HepG2 (cell line): ENCODE data around the gene RAP1GAP2. TPM values are rescaled to one million over a fixed set of nuclear protein-coding genes. Genes with fewer than 3 reads are reported as not detected.

Experiments used
- ATAC-seq: fragments of 200-7000 bp; cut with Tn5 transposase; 3 replicates; pipeline ENCODE4 v1.9.1; 2020; ENCODE audit warnings: mild to moderate bottlenecking, moderate library complexity
- BruUV-seq: library from RNA; stranded (reverse); fragments of 400-500 nt; replicated peaks from 2 replicates; lab custom pipeline; 2021; lab: Mats Ljungman, UMichigan
- CTCF ChIA-PET: fragments of 300-600 bp; formaldehyde crosslinking; extraction: SDS; loops from one replicate; lab custom pipeline; 2021; ENCODE audit warnings: low total read pairs, inconsistent platforms, low intra/inter-chr PET ratio; lab: Yijun Ruan, JAX
- POLR2A ChIA-PET: fragments of 350-600 bp; sonication (Branson Sonifier 250); formaldehyde crosslinking; loops from one replicate; lab custom pipeline; 2020; ENCODE audit warnings: antibody characterized with exemption, inconsistent platforms; lab: Yijun Ruan, JAX
- DNase-seq: peaks from one replicate; pipeline ENCODE4 v3.0.0-alpha.2; 2015; ENCODE audit warnings: low spot score
- FAIRE-seq: peaks from 3 replicates; lab custom pipeline; 2011; peaks lifted over from hg19 to GRCh38; lab: Jason Lieb, UNC
- H2AFZ ChIP-seq: one replicate; pipeline ENCODE4 v1.6.1; 2011; ENCODE audit warnings: low read length, inconsistent platforms
- H3K27ac ChIP-seq: fragments of 300-600 bp; 3 replicates; pipeline ENCODE4 v1.8.0; 2011; ENCODE audit warnings: mixed run types, mild to moderate bottlenecking, mixed read lengths, low read length, inconsistent platforms; ENCODE audit not compliant: insufficient read depth; ENCODE audit errors: extremely low read length
- H3K27me3 ChIP-seq, 2 experiments: fragments of 200-600 bp in 1 of 2; 2 replicates in 1 of 2; 3 replicates in 1 of 2; pipeline versions ENCODE4 v1.6.0 to v1.8.0; 2011; ENCODE audit warnings: low read length in 2 of 2, mild to moderate bottlenecking in 2 of 2, moderate library complexity in 2 of 2, inconsistent platforms in 1 of 2; ENCODE audit not compliant: insufficient read depth in 2 of 2, control insufficient read depth in 1 of 2
- H3K36me3 ChIP-seq, 2 experiments: fragments of 200-600 bp in 1 of 2; replicated peaks in 1 of 2; 2 replicates in 1 of 2; 3 replicates in 1 of 2; pipeline versions ENCODE4 v1.5.1 to v1.8.0; 2011; ENCODE audit warnings: low read length in 2 of 2, inconsistent platforms in 1 of 2; ENCODE audit not compliant: insufficient read depth in 2 of 2, control insufficient read depth in 1 of 2
- H3K4me1 ChIP-seq: 2 replicates; pipeline ENCODE4 v1.5.1; 2012; ENCODE audit warnings: low read length, inconsistent platforms; ENCODE audit not compliant: insufficient read depth
- H3K4me2 ChIP-seq: 2 replicates; pipeline ENCODE4 v1.6.0; 2011; ENCODE audit warnings: low read depth, low read length, inconsistent platforms
- H3K4me3 ChIP-seq, 3 experiments: fragments of 200-600 bp in 1 of 3; sonication (generic), shearing (Covaris generic) in 1 of 3; replicated peaks in 1 of 3; 2 replicates each; pipeline ENCODE4 v1.5.1; 2011 to 2016; ENCODE audit warnings: low read length in 3 of 3, inconsistent platforms in 2 of 3, low read depth in 2 of 3, mild to moderate bottlenecking in 2 of 3, control low read depth in 1 of 3, mixed read lengths in 1 of 3; ENCODE audit not compliant: insufficient read depth in 1 of 3
- H3K79me2 ChIP-seq: one replicate; pipeline ENCODE4 v1.6.1; 2011; ENCODE audit warnings: low read length, inconsistent platforms; ENCODE audit not compliant: insufficient read depth
- H3K9ac ChIP-seq: 2 replicates; pipeline ENCODE4 v1.6.0; 2011; ENCODE audit warnings: mild to moderate bottlenecking, low read depth, low read length, inconsistent platforms; ENCODE audit not compliant: insufficient read depth
- H3K9me3 ChIP-seq: 2 replicates; pipeline ENCODE4 v1.5.1; 2012; ENCODE audit warnings: mild to moderate bottlenecking, low read length
- H4K20me1 ChIP-seq: 2 replicates; pipeline ENCODE4 v1.6.0; 2011; ENCODE audit warnings: inconsistent platforms, mild to moderate bottlenecking, low read length, moderate library complexity; ENCODE audit not compliant: insufficient read depth
- KDM5A ChIP-seq: fragments of 200-600 bp; sonication (generic); IDR thresholded peaks from 2 replicates; pipeline ENCODE4 v1.7.0; 2018; ENCODE audit warnings: antibody characterized with exemption, mild to moderate bottlenecking, low read length, borderline replicate concordance
- MTERF4 ChIP-seq: sonication (generic); formaldehyde crosslinking; IDR thresholded peaks from 2 replicates; pipeline ENCODE4 v1.8.0; 2023; ENCODE audit warnings: mild to moderate bottlenecking, missing genetic modification reagents
- RFX3 ChIP-seq: IDR thresholded peaks from 2 replicates; pipeline ENCODE4 v1.6.1; 2016; ENCODE audit warnings: missing biosample characterization, missing genetic modification reagents
- SMAD1 ChIP-seq: sonication (generic); formaldehyde crosslinking; IDR thresholded peaks from 2 replicates; pipeline ENCODE4 v1.4.0; 2020; ENCODE audit warnings: missing genetic modification reagents, low read depth, mild to moderate bottlenecking, borderline replicate concordance
- ZFP36 ChIP-seq: fragments of 150-350 bp; IDR thresholded peaks from 2 replicates; pipeline ENCODE4 v1.6.1; 2018; ENCODE audit warnings: borderline replicate concordance, low read length, low read depth; ENCODE audit not compliant: partially characterized antibody
- ZNF276 ChIP-seq: sonication (generic); formaldehyde crosslinking; IDR thresholded peaks from 2 replicates; pipeline ENCODE4 v1.4.0; 2020; ENCODE audit warnings: mild to moderate bottlenecking, low read depth, missing genetic modification reagents
- ZNF333 ChIP-seq: sonication (generic); formaldehyde crosslinking; IDR thresholded peaks from 2 replicates; pipeline ENCODE4 v1.4.0; 2020; ENCODE audit warnings: mild to moderate bottlenecking, missing genetic modification reagents, borderline replicate concordance
- ZNF350 ChIP-seq: sonication (generic); formaldehyde crosslinking; IDR thresholded peaks from 2 replicates; pipeline ENCODE4 v1.4.0; 2020; ENCODE audit warnings: mild to moderate bottlenecking, low read depth, missing genetic modification reagents, borderline replicate concordance
- ZNF367 ChIP-seq: sonication (generic); formaldehyde crosslinking; IDR thresholded peaks from 2 replicates; pipeline ENCODE4 v1.4.0; 2020; ENCODE audit warnings: missing genetic modification reagents, borderline replicate concordance
- ZNF563 ChIP-seq: sonication (generic); formaldehyde crosslinking; IDR thresholded peaks from 2 replicates; pipeline ENCODE4 v1.8.0; 2022; ENCODE audit warnings: mild to moderate bottlenecking, moderate library complexity, missing genetic modification reagents
- ZNF879 ChIP-seq: sonication (generic); formaldehyde crosslinking; IDR thresholded peaks from 2 replicates; pipeline ENCODE4 v1.8.1; 2023; ENCODE audit warnings: missing genetic modification reagents
- ZUFSP ChIP-seq: sonication (generic); formaldehyde crosslinking; IDR thresholded peaks from 2 replicates; pipeline ENCODE4 v1.9.0; 2021; ENCODE audit warnings: missing genetic modification reagents, mild to moderate bottlenecking, borderline replicate concordance
- WGBS: methylation state at CpG from one replicate; pipeline ENCODE4 v1.1.6; 2017; ENCODE audit warnings: low lambda C conversion rate; 5-methylcytosine and 5-hydroxymethylcytosine counted together
- in situ Hi-C: cut with HindIII; loops from 2 replicates; pipeline ENCODE4 v1.10.0; 2017; ENCODE audit warnings: low pct_unique_long_range_greater_than_20kb; ENCODE audit not compliant: extremely low pct_ligation_motif_present
- intact Hi-C: fragments of 100-400 bp; cut with micrococcal nuclease; formaldehyde crosslinking; loops from one replicate; pipeline ENCODE4 v1.10.0; 2022; ENCODE audit not compliant: unreplicated experiment
- polyA plus RNA-seq, 8 experiments: library from polyadenylated mRNA; depleted of rRNA in 3 of 8; stranded (reverse) in 7 of 8; unstranded in 1 of 8; fragments of >200 nt; fragmentation: Illumina TruSeq in 4 of 8; extraction: Trizol in 4 of 8; gene quantifications; 2 replicates each; pipeline versions ENCODE4 v1.2.1 to v1.2.3, GENCODE V29; 2011 to 2016; ENCODE audit warnings: low read depth in 4 of 8, missing spikeins in 1 of 8, mixed read lengths in 1 of 8; ENCODE audit not compliant: insufficient read depth in 1 of 8
- total RNA-seq, 5 experiments: library from RNA; depleted of rRNA; stranded (reverse); fragments of >200 nt; fragmentation: Illumina TruSeq; extraction: Trizol; gene quantifications; 2 replicates each; pipeline ENCODE4 v1.2.3, GENCODE V29; 2016; ENCODE audit warnings: low read depth in 1 of 5

The RAP1GAP2 gene
- total and polyA plus RNA-seq, 2 of the 13 experiments (the other 11 are each of a cell fraction or from before 2014, with no cell fraction given) = 10.9 to 12.0 TPM

GRCh38 chr17:3005696-3006095 lies 209.5 kb downstream of the RAP1GAP2 start (continued):
- TF ChIP-seq SMAD1 = no peak
- no peak for TF ChIP-seq ZNF367 (CRISPR knock-in tag)
- no peak for TF ChIP-seq ZNF276 (CRISPR knock-in tag)
- no peak for TF ChIP-seq RFX3 (CRISPR knock-in tag)
- TF ChIP-seq ZNF563 (CRISPR knock-in tag) = no peak
- TF ChIP-seq ZUFSP = no peak
- no peak for TF ChIP-seq MTERF4
- no peak for TF ChIP-seq ZNF350 (CRISPR knock-in tag)

GRCh38 chr17:3006801-3007200 lies 210.6 kb downstream of the RAP1GAP2 start:
- Histone ChIP-seq H3K27me3 (no peaks in the 10 kb centered on the region), H3K27ac (no peak overlapping the region), H3K9ac (no peak overlapping the region), H3K9me3 (no peaks in the 10 kb centered on the region), H3K79me2 (no peaks in the 10 kb centered on the region), H3K4me2 (no peak overlapping the region), H3K4me1 (peaks cover 15% of the 10 kb centered on the region), H4K20me1 (no peaks in the 10 kb centered on the region), H3K4me3 (no peak overlapping the region), H3K36me3 (peaks cover 13 to 29% of the 10 kb centered on the region in 2 experiments), H2AFZ (no peak overlapping the region)
- ATAC-seq (no peak), DNase-seq (no peak), FAIRE-seq (no peak)
- ChIA-PET CTCF (no interaction called here), POLR2A (no interaction called here)
- TF ChIP-seq ZFP36 = peak; percentile 73
- TF ChIP-seq KDM5A = no peak
- TF ChIP-seq ZNF333 (CRISPR knock-in tag) = no peak
- TF ChIP-seq ZNF879 (CRISPR knock-in tag) = no peak
- in situ Hi-C loops = no loop called here
- intact Hi-C loops = no loop called here
- WGBS = 93% methylated on average over 4 of the region's 4 CpGs
- BruUV-seq = no TSS peak
